Effector CD4-positive, alpha-beta T cell (primary cell): Measurements from ENCODE around the gene FGF22.
"Not testable (repeated sequence)": the region's sequence is repeated elsewhere in the genome, so short reads cannot be mapped to it uniquely, and the experiment has no call there.

Source experiments
- DNase-seq: peaks from one replicate; pipeline ENCODE4 v3.0.0-alpha.2; 2020

The FGF22 gene

DNA sequence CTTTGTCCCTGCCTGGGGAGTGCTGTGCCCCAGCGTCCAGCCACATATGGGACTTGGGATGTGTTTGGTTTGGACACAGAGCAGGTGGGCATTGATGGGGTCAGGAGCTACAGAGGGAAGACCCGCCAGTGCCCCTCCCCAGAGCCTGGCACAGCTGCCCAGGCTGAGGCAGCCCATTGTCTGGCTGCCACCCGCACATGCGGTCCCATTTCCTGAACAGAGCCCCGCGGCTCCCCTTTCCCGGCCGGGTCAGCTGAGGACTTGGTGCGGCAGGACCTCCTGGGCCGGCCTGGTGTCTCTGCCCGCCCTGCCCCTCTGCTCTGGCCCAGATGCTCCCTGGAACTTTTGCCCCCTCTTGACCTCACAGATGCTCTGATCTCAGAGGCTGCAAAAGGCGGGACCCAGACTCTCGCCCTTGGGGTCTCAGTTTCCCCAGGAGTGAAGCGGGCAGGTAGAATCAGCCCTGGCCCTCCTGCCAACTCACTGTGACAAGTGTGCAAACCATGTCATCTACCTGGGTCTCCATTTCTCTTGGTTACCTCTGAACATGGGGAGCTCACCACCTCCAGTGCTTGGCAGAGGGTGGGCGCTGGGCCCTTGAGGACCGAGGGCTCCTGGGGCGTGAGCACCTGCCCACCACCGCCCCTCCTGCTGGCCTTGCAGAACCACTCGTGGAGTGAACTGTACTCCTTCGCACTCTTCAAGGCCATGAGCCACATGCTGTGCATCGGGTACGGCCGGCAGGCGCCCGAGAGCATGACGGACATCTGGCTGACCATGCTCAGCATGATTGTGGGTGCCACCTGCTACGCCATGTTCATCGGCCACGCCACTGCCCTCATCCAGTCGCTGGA, 32.2 kb upstream of the FGF22 start:
- DNase-seq: no peak

DNA sequence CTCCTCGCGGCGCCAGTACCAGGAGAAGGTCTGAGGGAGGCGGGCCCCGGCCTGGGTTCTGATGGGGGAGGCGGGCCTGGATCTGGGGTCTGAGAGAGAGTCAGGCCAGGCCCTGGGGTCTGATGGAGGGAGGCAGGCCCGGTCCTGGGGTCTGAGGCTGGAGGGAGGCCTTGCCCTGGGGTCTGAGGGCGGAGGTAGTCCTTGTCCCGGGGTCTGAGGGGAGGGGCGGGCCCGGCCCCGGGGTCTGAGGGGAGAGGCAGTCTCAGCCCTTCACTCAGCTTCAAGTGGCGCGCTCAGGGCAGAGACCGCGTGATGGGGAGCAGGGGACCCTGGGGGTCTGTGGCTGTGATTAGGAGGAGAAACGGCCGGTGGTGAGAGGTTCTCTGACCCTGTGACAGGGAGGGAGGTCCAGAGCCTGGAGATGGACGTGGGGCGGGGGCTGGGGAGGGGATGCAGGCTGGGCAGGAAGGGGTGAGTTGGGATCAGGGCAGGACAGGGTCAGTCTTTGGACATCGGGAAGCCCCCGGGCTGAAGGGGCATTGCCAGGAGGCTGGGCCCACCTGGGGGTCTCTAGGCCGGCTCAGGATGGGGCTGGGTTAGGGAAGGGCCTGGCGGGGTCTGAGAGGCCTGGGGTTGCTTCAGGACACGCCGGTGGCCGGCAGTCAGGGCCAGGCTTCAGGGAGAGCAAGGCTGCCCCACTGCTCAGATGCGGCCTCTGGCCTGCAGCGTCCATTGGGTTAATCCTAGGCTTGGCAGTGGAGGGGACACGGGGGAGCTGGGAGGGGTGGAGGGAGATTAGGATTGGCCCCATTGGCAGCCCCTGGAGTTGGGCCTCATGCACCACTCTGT, 31.3 kb upstream of the FGF22 start:
- DNase-seq: no peak

- no peak for DNase-seq
These were observed 30.7 kb upstream of the FGF22 start for GRCh38 chr19:609004-609346.

GRCh38 chr19:610071-610800, 29.4 kb upstream of the FGF22 start:
- DNase-seq: no peak

DNA sequence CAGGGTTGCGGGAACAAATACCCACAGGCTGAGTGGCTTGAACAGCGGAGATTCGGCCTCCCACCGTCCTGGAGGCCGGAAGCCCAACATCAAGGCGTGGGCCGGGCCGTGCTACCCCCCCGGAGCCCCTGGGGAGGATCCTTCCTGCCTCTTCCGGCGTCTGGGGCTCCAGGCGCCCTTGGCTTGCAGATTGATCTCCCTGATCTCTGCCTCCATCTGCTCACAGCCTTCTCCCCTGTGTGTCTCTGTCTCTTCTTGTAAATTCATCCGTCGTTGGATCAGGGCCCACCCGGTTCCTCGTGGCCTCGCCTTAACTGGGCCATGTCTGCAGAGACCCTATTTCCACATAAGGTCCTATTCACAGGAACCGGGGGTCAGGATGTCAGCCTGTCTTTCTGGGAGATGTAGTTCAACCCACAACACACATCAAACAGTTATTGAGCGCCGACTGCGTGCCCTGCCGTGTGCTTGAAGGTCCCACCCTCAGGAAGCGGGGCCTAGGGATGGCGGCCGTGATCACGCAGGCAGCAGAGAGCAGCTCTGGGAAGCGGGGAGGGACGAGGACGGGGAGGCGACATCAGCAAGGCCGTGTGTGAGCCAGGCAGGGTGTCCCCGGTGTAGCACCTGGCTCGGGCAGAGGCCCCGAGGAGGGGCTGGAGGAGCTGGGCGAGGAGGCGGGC, 28.7 kb upstream of the FGF22 start:
- peak; percentile 39 for DNase-seq

DNA sequence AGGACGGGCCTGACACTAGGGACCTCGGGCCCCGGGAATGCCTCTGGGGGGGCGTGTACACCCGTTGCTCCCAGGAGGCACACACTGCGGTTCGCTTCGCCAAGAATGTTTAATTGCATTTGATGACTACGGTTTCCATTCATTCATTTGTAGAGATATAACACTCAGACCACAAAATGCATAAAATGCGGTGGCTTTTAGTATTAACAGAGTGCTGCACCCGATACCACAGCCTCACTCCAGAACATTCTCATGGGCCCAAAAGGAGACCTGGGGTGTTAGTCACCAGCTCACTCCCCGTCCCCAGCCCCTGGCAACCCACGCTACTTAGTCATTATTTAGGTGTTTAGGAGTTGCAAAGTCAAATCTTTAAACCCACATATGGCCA, 28.2 kb upstream of the FGF22 start:
- peak; percentile 40 for DNase-seq

GRCh38 chr19:612941-613340, 26.7 kb upstream of the FGF22 start:
- DNase-seq: no peak

DNA sequence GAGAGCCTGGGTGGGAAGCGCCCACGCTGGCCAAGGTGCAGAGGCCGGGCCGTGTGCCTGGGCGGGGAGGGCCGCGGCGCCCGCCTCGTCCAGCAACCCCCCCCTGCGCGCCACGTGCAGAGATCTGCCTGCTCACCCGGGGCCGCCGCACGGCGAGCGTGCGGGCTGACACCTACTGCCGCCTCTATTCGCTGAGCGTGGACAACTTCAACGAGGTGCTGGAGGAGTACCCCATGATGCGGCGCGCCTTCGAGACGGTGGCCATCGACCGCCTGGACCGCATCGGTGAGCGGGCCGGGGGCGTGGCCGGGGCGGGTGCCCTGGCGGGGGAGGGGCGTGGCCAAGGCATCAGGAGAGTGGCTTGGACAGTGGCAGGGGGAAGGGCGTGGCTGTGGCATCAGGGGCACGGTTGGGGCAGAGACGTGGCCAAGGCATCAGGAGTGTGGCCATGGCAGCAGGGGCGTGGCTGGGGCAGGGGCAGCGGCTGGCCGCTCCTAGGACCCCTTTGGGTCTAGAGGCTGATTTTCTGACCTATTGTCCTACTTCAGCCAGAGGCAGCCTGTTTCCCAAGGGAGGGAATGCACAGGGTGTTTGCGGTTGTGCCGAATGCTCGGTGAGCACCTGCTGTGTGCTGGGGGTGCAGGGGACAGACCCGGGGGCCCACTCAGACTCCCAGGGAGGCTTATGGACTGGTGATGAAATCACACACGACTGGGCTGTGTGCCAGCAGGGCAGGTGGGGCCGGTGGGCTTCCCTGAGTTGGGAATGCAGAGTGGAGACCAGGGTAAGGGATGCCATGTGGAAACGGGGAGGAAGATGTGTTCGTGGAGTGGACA, 25.7 kb upstream of the FGF22 start:
- no peak for DNase-seq

DNA sequence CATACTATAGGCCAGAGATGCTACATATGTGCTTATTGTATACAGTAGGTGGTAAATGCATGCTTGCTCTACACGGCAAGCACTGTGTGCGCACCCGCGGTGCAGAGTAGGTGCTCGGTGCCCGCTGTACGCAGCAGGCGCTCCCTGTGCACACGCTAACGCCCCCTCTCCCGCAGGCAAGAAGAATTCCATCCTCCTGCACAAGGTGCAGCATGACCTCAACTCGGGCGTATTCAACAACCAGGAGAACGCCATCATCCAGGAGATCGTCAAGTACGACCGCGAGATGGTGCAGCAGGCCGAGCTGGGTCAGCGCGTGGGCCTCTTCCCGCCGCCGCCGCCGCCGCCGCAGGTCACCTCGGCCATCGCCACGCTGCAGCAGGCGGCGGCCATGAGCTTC, 24.1 kb upstream of the FGF22 start:
- no peak for DNase-seq

DNA sequence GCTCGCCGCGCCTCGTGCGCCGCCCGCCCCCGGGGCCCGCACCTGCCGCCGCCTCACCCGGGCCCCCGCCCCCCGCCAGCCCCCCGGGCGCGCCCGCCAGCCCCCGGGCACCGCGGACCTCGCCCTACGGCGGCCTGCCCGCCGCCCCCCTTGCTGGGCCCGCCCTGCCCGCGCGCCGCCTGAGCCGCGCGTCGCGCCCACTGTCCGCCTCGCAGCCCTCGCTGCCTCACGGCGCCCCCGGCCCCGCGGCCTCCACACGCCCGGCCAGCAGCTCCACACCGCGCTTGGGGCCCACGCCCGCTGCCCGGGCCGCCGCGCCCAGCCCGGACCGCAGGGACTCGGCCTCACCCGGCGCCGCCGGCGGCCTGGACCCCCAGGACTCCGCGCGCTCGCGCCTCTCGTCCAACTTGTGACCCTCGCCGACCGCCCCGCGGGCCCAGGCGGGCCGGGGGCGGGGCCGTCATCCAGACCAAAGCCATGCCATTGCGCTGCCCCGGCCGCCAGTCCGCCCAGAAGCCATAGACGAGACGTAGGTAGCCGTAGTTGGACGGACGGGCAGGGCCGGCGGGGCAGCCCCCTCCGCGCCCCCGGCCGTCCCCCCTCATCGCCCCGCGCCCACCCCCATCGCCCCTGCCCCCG, 23.5 kb upstream of the FGF22 start:
- DNase-seq: no peak

- no peak for DNase-seq
These were observed 22.7 kb upstream of the FGF22 start for GRCh38 chr19:616747-617526.

DNA sequence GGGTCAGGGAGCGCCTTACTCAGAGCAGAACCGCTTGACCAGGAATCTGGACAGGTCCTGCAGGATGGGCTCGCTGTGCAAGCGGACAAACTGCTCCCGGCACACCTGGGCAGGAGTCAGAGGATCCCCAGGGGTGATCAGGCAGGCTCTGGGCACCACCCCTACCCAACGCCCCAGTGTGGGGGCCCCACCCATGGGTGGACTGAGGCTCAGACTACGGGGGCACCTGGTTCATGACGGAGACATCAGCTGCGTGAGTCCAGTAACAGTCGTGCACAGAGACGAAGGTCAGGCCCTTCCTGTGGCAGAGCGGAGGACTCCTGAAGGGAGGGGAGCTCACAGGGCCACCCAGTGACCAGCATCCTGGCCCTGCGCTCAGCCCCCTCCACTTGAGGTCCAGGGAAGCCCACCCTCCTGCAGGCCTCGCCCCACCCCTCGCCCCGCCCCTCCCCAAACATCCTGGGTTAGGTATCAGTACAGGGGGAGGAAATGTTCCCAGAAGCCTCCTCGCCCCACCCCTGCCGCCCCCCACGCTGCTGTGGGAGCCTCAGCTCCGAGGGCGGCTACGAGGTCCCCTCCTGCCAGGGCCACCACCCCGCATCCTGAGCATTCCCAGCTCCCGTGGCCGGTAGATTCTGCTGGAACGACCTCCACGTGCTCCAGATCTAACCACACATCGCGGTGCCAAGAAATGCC, 22.0 kb upstream of the FGF22 start:
- DNase-seq: no peak

DNA sequence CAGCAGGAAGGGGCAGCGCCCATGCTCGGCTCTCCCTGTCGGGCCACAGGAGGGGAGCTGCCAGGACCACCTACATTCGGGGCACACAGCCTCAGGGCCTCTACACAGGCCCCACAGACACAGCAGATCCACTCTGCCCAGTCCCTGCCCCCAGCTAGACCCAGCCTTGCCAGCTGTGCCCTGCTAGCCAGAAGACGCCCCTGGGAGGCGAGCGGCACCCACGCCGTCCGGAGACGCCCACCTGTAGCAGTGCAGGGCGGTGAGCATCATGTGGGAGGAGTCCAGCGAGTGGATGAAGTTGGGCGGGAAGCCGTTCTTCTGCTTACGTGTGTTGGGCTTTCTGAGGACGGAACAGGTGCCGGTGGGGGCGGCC, 21.4 kb upstream of the FGF22 start:
- no peak for DNase-seq

GRCh38 chr19:618674-619285, 20.9 kb upstream of the FGF22 start:
- DNase-seq: no peak

- no peak for DNase-seq
These were observed 20.2 kb upstream of the FGF22 start for GRCh38 chr19:619286-620002.

GRCh38 chr19:620166-620862, 19.4 kb upstream of the FGF22 start:
- no peak for DNase-seq

- DNase-seq: not testable (repeated sequence)
These were observed 18.5 kb upstream of the FGF22 start for GRCh38 chr19:621191-621590.

GRCh38 chr19:621819-622218, 17.9 kb upstream of the FGF22 start:
- no peak for DNase-seq
